ENCODE data around the gene PTGS2. TPM values are rescaled to one million over a fixed set of nuclear protein-coding genes. Genes with fewer than 3 reads are reported as not detected.

The PTGS2 gene
- total RNA-seq, 1 experiment from 2014 or later, result 0.91 TPM

GRCh38 chr1:186628910-186629309, 51.3 kb downstream of the PTGS2 start:
- Histone ChIP-seq H3K4me2 (ENCODE audit: low read length) (no peak overlapping the region), H3K27ac (ENCODE audit: low read depth, low read length) (no peak overlapping the region), H3K4me1 (ENCODE audit: control insufficient read depth in 1 of 2, insufficient read depth in 2 of 2, low read length in 2 of 2) (no peaks in the 10 kb centered on the region), H3K9me2 (ENCODE audit: insufficient read depth) (no peaks in the 10 kb centered on the region), H3K9ac (ENCODE audit: low read length) (no peak overlapping the region), H2AFZ (ENCODE audit: low read depth, low read length, poor library complexity, severe bottlenecking) (no peak overlapping the region), H3K4me3 (replicated peaks in 1 of 2; ENCODE audit: low read depth in 1 of 2, low read length in 2 of 2) (no peak overlapping the region), H3K36me3 (ENCODE audit: control insufficient read depth in 1 of 2, insufficient read depth in 2 of 2, low read length in 2 of 2) (no peaks in the 10 kb centered on the region), H3K27me3 (ENCODE audit: insufficient read depth, low read length) (no peaks in the 10 kb centered on the region), H4K20me1 (ENCODE audit: insufficient read depth) (no peaks in the 10 kb centered on the region), H3K9me3 (ENCODE audit: control insufficient read depth in 1 of 2, insufficient read depth in 1 of 2, low read depth in 1 of 2, low read length in 2 of 2) (no peaks in the 10 kb centered on the region), H3K79me2 (ENCODE audit: insufficient read depth, low read length) (no peaks in the 10 kb centered on the region)
- ATAC-seq, result no peak
- DNase-seq (ENCODE audit: low read depth, low spot score), result no peak
- ChIA-PET RAD21 (ENCODE audit: low non-redundant PET in 1 of 2, low total read pairs in 2 of 2, uncharacterized antibody in 2 of 2, unreplicated experiment in 2 of 2) (no interaction called here), POLR2A (no interaction called here), CTCF (no interaction called here)
- TF ChIP-seq MAX (IDR thresholded peaks at IDR 0.05), result no peak
- no peak for TF ChIP-seq ZNF274 (IDR thresholded peaks at IDR 0.05; ENCODE audit: low read depth, low read length)
- no peak for TF ChIP-seq TCF7L2 (IDR thresholded peaks at IDR 0.05; ENCODE audit: borderline replicate concordance, extremely low read depth, insufficient read depth, insufficient read length)
- no peak for TF ChIP-seq YY1 (IDR thresholded peaks at IDR 0.05; ENCODE audit: extremely low read depth, insufficient replicate concordance, low read depth, low read length)
- no peak for TF ChIP-seq POLR2A (IDR thresholded peaks at IDR 0.05; ENCODE audit: borderline replicate concordance, extremely low read depth, insufficient read depth, insufficient read length)
- TF ChIP-seq CEBPB (IDR thresholded peaks at IDR 0.05; ENCODE audit: low read depth), result no peak
- TF ChIP-seq SP1 (IDR thresholded peaks at IDR 0.05; ENCODE audit: low read depth), result no peak
- TF ChIP-seq POLR2AphosphoS5 (IDR thresholded peaks at IDR 0.05; ENCODE audit: low read depth, low read length), result no peak
- TF ChIP-seq EGR1 (IDR thresholded peaks at IDR 0.05; ENCODE audit: low read depth), result no peak
- TF ChIP-seq EZH2phosphoT487 (IDR thresholded peaks at IDR 0.05; ENCODE audit: borderline replicate concordance), result no peak
- no peak for TF ChIP-seq SIN3A (IDR thresholded peaks at IDR 0.05; ENCODE audit: low read depth)
- TF ChIP-seq FOSL1 (IDR thresholded peaks at IDR 0.05; ENCODE audit: low read depth), result no peak
- TF ChIP-seq ELF1 (IDR thresholded peaks at IDR 0.05; ENCODE audit: borderline replicate concordance, low read depth), result no peak
- no peak for TF ChIP-seq JUND (IDR thresholded peaks at IDR 0.05)
- TF ChIP-seq ZBTB33 (IDR thresholded peaks at IDR 0.05; ENCODE audit: extremely low read depth, insufficient replicate concordance, low read length), result no peak
- no peak for TF ChIP-seq CBX3 (IDR thresholded peaks at IDR 0.05; ENCODE audit: low read depth)
- TF ChIP-seq RAD21 (IDR thresholded peaks at IDR 0.05; ENCODE audit: low read depth), result no peak
- no peak for TF ChIP-seq ZFX (IDR thresholded peaks at IDR 0.05)
- no peak for TF ChIP-seq CTCF (IDR thresholded peaks at IDR 0.05 in 2 of 3, conservative IDR thresholded peaks at IDR 0.05 in 1 of 3; ENCODE audit: borderline replicate concordance in 1 of 3, insufficient read depth in 1 of 3, low read depth in 2 of 3, low read length in 2 of 3)
- no TSS peak for BruUV-seq (replicated peaks)
- intact Hi-C loops (cut with micrococcal nuclease), result no loop called here

All from HCT116 (cell line).